Spleen (tissue), 11 donors: ENCODE results near the gene EXT2. TPM values are rescaled to one million over a fixed set of nuclear protein-coding genes. Genes with fewer than 3 reads are reported as not detected.

Experiments used
- DNase-seq: peaks from one replicate; pipeline ENCODE4 v3.0.0-alpha.2; 2020
- H3K27ac ChIP-seq, 8 donors: fragments of 200-600 bp; sonication (generic) in 7 of 8; 1 replicate in 4 of 8; 2 replicates in 4 of 8; pipeline versions ENCODE4 v1.5.0 to v1.8.0; 2016 to 2021; ENCODE audit warnings: inconsistent platforms in 4 of 8, mild to moderate bottlenecking in 4 of 8, moderate library complexity in 1 of 8
- H3K27me3 ChIP-seq, 7 donors: fragments of 200-600 bp; sonication (generic) in 6 of 7; replicated peaks in 1 of 7; 1 replicate in 4 of 7; 2 replicates in 3 of 7; pipeline versions ENCODE4 v1.5.0 to v1.8.0; 2016 to 2021; ENCODE audit warnings: inconsistent platforms in 3 of 7, mild to moderate bottlenecking in 1 of 7
- H3K36me3 ChIP-seq, 6 donors: fragments of 200-600 bp; sonication (generic) in 5 of 6; 1 replicate in 4 of 6; 2 replicates in 2 of 6; pipeline versions ENCODE4 v1.5.0 to v1.8.0; 2016 to 2021; ENCODE audit warnings: inconsistent platforms in 2 of 6
- H3K4me1 ChIP-seq, 6 donors: fragments of 200-600 bp; sonication (generic) in 5 of 6; 1 replicate in 3 of 6; 2 replicates in 3 of 6; pipeline versions ENCODE4 v1.5.0 to v1.8.0; 2016 to 2021; ENCODE audit warnings: inconsistent platforms in 3 of 6
- H3K4me3 ChIP-seq, 8 donors: fragments of 200-600 bp; sonication (generic) in 7 of 8; 1 replicate in 4 of 8; 2 replicates in 4 of 8; pipeline versions ENCODE4 v1.5.0 to v1.8.0; 2016 to 2021; ENCODE audit warnings: inconsistent platforms in 4 of 8, mild to moderate bottlenecking in 4 of 8, moderate library complexity in 2 of 8
- H3K9me3 ChIP-seq, 8 donors: fragments of 200-600 bp; sonication (generic) in 7 of 8; 1 replicate in 4 of 8; 2 replicates in 4 of 8; pipeline versions ENCODE4 v1.5.0 to v1.8.0; 2016 to 2021; ENCODE audit warnings: inconsistent platforms in 4 of 8
- POLR2A ChIP-seq, 3 donors: fragments of 450-650 bp; IDR thresholded peaks; one replicate each; pipeline ENCODE4 v1.5.1; 2017; ENCODE audit warnings: antibody characterized with exemption in 3 of 3, mild to moderate bottlenecking in 1 of 3
- POLR2AphosphoS5 ChIP-seq, 3 donors: sonication (generic); formaldehyde crosslinking; IDR thresholded peaks; one replicate each; pipeline ENCODE4 v1.5.1; 2017; ENCODE audit warnings: antibody characterized with exemption in 3 of 3
- WGBS, 5 donors: extraction: QIAGEN DNeasy Blood & Tissue Kit in 3 of 5; methylation state at CpG; one replicate each; pipeline versions ENCODE4 v1.1.5 to v1.1.7; 2013 to 2018; 5-methylcytosine and 5-hydroxymethylcytosine counted together
- intact Hi-C: fragments of 100-400 bp; cut with DNase I; formaldehyde crosslinking; loops from one replicate; pipeline ENCODE4 v1.15.0; 2023; ENCODE audit warnings: low total_unique reads
- polyA plus RNA-seq, 3 donors: library from polyadenylated mRNA; stranded (reverse); fragments of 200-250 nt; gene quantifications; one replicate each; pipeline ENCODE4 v1.2.1, GENCODE V29; 2013
- total RNA-seq, 7 donors: library from RNA; depleted of rRNA in 3 of 7; stranded (reverse); fragments of >200 nt in 3 of 7; fragmentation: NEBNext Ultra II Directional in 4 of 7; extraction: Animal tissue kit (Norgen Biotek cat#: 25700) in 4 of 7; gene quantifications; one replicate each; pipeline versions ENCODE4 v1.1.0 to v1.2.1, GENCODE V29; 2016 to 2021
- TF ChIP-seq, protein P1 (sequence below), 11 experiments: fragments of 200-600 bp in 7 of 11; fragments of 450-650 bp in 4 of 11; sonication (generic) in 4 of 11; IDR thresholded peaks in 8 of 11; conservative IDR thresholded peaks in 3 of 11; 1 replicate in 7 of 11; 2 replicates in 4 of 11; pipeline versions ENCODE4 v1.4.0 to v1.8.0; 2016 to 2021; ENCODE audit warnings: antibody characterized with exemption in 11 of 11, inconsistent platforms in 4 of 11, mild to moderate bottlenecking in 1 of 11
- donor health status: healthy with polysubstance abuse.
- donor health status: DM: no; HTN: no; CAD: no; lungs with moderate emphysema.
- donor health status: DM: no; HTN: no; CAD: no.
- donor health status: Bipolar disorder and iron deficiency.
- donor health status: healthy.
- donor health status: DM: no; HTN: no; CAD: no.
- donor health status: DM: yes; HTN: yes; CAD: no.

Gene EXT2
- total and polyA plus RNA-seq, 10 donors, result 10.0 to 60.1 (median 41.3) TPM

GRCh38 chr11:44078794-44079193 is 16.7 kb upstream of the EXT2 start:
- TF ChIP-seq POLR2AphosphoS5 (IDR thresholded peaks at IDR 0.05), result no peak
- TF ChIP-seq POLR2A (IDR thresholded peaks at IDR 0.05), result no peak
- TF ChIP-seq, protein P1, sequence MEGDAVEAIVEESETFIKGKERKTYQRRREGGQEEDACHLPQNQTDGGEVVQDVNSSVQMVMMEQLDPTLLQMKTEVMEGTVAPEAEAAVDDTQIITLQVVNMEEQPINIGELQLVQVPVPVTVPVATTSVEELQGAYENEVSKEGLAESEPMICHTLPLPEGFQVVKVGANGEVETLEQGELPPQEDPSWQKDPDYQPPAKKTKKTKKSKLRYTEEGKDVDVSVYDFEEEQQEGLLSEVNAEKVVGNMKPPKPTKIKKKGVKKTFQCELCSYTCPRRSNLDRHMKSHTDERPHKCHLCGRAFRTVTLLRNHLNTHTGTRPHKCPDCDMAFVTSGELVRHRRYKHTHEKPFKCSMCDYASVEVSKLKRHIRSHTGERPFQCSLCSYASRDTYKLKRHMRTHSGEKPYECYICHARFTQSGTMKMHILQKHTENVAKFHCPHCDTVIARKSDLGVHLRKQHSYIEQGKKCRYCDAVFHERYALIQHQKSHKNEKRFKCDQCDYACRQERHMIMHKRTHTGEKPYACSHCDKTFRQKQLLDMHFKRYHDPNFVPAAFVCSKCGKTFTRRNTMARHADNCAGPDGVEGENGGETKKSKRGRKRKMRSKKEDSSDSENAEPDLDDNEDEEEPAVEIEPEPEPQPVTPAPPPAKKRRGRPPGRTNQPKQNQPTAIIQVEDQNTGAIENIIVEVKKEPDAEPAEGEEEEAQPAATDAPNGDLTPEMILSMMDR (IDR thresholded peaks at IDR 0.05 in 8 of 11, conservative IDR thresholded peaks at IDR 0.05 in 3 of 11), result no peak
- intact Hi-C loops, result no loop called here
- no peak for DNase-seq
- Histone ChIP-seq H3K27me3 (no peaks in the 10 kb centered on the region), H3K4me1 (no peaks in the 10 kb centered on the region), H3K27ac (no peak overlapping the region), H3K9me3 (no peaks in the 10 kb centered on the region), H3K36me3 (peaks cover 0 to 98% (median 62%) of the 10 kb centered on the region in 6 donors), H3K4me3 (no peak overlapping the region)
- WGBS, 5 donors, result 91 to 99% (median 98%) methylated on average over 5 of the region's 5 CpGs

GRCh38 chr11:44079376-44079775 is 16.1 kb upstream of the EXT2 start:
- TF ChIP-seq POLR2AphosphoS5 (IDR thresholded peaks at IDR 0.05) (no peak), POLR2A (IDR thresholded peaks at IDR 0.05) (no peak)
- TF ChIP-seq, protein P1 (IDR thresholded peaks at IDR 0.05 in 8 of 11, conservative IDR thresholded peaks at IDR 0.05 in 3 of 11), result no peak
- Histone ChIP-seq H3K9me3 (no peaks in the 10 kb centered on the region), H3K27me3 (no peaks in the 10 kb centered on the region), H3K27ac (no peak overlapping the region), H3K36me3 (peaks cover 0 to 98% (median 66%) of the 10 kb centered on the region in 6 donors), H3K4me1 (no peaks in the 10 kb centered on the region), H3K4me3 (no peak overlapping the region)
- no peak for DNase-seq
- intact Hi-C loops, result no loop called here
- 90 to 98% (median 96%) methylated on average over 6 of the region's 6 CpGs for WGBS, 5 donors

DNA sequence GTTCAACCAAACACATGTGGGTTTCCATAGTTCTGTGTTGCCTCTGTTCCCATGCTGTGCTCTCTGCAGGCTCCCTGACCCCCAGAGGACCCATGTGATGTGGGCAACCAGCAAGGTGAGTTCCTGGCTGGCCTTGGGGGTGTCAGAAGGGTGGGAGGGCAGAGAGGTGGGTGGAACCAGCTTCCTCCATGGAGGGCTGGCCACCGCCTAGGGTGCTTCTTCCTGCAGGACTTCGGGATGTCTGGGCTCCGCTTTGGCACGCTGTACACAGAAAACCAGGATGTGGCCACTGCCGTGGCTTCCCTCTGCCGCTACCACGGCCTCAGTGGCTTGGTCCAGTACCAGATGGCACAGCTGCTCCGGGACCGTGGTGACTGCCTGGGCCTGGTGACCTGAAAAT is 14.5 kb upstream of the EXT2 start:
- WGBS, 5 donors, result 86 to 95% (median 92%) methylated on average over 5 to 9 of the region's 9 CpGs
- Histone ChIP-seq H3K27ac (no peak overlapping the region), H3K36me3 (peaks cover 0 to 88% (median 54%) of the 10 kb centered on the region in 6 donors), H3K27me3 (no peaks in the 10 kb centered on the region), H3K4me1 (no peaks in the 10 kb centered on the region), H3K4me3 (no peak overlapping the region), H3K9me3 (peaks cover 0 to 13% (median 7%) of the 10 kb centered on the region in 8 donors)
- TF ChIP-seq POLR2AphosphoS5 (IDR thresholded peaks at IDR 0.05), result no peak
- TF ChIP-seq, protein P1 (IDR thresholded peaks at IDR 0.05 in 8 of 11, conservative IDR thresholded peaks at IDR 0.05 in 3 of 11), result no peak
- no peak for TF ChIP-seq POLR2A (IDR thresholded peaks at IDR 0.05)
- no peak for DNase-seq
- intact Hi-C loops, result no loop called here

DNA sequence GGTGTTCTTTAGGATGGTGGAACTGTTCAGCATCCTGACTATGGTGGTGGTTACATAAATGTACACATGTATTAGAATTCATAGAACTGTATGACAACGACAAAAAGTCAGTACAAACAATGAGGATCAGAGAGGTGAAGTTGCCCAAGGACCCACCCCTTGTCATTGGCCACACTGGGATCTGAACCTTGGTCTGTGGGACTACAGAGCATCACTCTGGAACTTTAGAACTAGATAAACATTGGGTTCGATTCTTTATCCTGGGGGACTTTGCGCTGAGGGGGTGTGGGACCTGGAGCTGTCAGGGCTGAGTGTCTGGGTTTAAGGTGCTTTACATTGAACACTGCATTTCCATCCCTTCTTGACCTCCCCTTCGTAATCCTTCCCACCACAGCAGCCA is 12.8 kb upstream of the EXT2 start:
- Histone ChIP-seq H3K4me1 (no peaks in the 10 kb centered on the region), H3K9me3 (peaks cover 0 to 13% (median 7%) of the 10 kb centered on the region in 8 donors), H3K27me3 (no peaks in the 10 kb centered on the region), H3K27ac (no peak overlapping the region), H3K4me3 (no peak overlapping the region), H3K36me3 (peaks cover 0 to 79% (median 46%) of the 10 kb centered on the region in 6 donors)
- TF ChIP-seq POLR2AphosphoS5 (IDR thresholded peaks at IDR 0.05) (no peak), POLR2A (IDR thresholded peaks at IDR 0.05) (no peak)
- TF ChIP-seq, protein P1 (IDR thresholded peaks at IDR 0.05 in 8 of 11, conservative IDR thresholded peaks at IDR 0.05 in 3 of 11), result no peak
- DNase-seq, result no peak
- WGBS, 5 donors, result 89 to 98% (median 95%) methylated on average over 4 of the region's 4 CpGs
- intact Hi-C loops, result no loop called here
